Activated gamma-delta T cell treated with Interleukin-2 at 50 U/mL for 16 hours (primary cell): ENCODE results near the gene HCAR3.
"Not testable (repeated sequence)": the region's sequence is repeated elsewhere in the genome, so short reads cannot be mapped to it uniquely, and the experiment has no call there.

ENCODE experiments used
- DNase-seq: peaks from one replicate; pipeline ENCODE4 v3.0.0-alpha.2; 2020

The HCAR3 gene

DNA sequence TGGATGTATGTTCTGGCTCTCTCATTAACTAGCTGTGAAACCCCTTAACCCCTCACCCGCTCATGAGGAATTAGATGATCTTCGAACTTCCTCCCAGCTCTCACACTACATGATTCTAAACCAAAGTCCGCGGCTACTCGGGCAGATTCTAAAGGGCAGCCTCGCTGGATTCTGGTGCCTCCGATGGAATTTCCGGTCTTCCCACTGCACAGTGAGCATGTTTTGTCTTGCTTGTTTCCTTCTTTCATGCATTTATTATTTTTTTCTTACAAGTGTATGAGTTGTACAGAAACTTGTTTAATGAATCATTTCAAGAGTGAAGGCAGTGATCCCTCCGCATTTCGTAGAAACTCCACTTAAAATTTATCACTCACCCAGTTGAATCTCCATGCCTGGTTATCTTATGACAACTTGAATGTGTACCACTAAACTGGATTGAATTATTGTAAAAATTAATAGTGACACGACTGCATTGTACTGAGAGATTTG is 4.5 kb upstream of the HCAR3 start:
- DNase-seq = no peak

DNA sequence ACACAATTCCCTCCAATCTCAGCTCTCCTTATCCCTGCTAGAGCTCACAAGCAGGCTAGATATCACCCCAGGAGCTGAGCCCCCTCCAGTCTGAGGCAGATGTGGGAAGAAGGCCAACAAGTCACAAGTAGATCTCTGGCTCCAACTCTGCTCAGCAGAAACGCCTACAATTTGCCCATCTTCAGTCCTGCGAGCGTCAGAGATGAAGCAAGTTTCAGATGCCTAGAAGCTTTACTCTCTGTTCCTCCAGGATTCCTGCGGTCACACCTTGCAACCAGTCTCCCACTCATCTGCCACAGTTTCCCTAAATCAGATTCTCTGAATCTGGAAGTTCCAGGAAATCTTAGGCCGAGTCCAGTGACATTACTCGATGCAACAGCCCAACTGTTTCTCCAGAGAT is 1.4 kb downstream of the HCAR3 start:
- not testable (repeated sequence) for DNase-seq

DNA sequence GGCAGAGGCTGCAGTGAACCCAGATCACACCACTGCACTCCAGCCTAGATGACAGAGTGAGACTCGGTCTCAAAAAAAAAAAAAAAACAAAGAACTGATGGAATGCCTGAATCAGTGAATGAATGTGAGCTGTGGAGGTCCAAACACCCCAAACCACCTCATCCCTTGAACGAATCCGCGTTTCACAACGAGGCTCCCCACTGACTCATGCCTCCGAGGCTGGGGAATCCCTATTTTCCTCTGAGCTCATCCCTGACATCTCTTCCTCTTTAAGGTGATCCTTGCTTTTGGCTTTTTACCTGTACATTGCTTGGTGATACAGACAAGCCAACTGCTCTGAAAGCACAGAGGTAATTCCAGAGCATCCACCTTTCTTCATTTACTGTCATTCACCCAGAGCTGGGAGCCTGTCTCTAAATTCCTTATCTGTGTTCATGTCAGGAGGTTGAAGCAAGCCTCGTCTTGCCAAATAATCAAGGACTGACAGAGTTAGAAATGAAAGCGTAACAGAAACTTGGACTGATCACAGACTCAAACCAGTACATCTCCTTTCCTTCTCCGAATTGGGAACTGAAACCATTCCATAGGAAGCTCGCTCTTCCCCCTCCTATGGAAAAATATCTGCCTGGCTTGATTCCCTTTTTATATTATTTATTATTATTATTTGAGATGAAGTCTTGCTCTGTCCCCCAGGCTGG is 3.0 kb downstream of the HCAR3 start:
- not testable (repeated sequence) for DNase-seq

DNA sequence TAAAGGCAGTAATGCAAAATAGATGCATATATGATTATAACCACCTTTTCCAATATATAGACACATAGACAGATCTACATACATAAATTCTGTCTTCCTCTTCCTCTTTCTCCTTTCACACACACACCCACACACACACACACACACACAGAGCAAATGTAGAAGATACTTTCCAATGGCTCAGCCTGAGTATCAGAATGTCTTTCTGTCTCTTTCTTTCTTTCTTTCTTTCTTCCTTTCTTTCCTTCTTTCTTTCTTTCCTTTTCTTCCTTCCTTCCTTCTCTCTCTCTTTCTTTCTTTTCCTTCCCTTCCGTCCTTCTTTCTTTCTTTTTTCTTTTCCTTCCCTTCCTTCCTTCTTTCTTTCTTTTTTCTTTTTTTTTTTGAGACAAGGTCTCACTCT is 5.3 kb downstream of the HCAR3 start:
- DNase-seq = not testable (repeated sequence)

DNA sequence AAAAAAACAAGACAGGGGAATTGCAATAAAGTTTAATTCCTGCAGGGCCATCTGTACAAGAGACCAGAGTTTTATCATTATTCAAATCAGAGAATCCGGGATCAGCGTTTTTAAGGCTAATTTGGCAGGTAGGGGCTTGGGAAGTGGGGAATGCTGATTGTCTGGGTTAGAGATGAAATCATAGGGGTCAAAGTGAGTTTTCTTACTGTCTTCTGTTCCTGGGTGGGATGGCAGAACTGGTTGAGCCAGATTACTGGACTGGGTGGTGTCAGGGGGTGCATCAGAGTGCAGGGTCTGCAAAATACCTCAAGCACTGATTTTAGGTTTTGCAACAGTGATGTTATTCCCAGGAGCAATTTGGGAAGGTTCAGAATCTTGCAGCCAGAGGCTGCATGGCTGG is 6.3 kb downstream of the HCAR3 start:
- DNase-seq = not testable (repeated sequence)

DNA sequence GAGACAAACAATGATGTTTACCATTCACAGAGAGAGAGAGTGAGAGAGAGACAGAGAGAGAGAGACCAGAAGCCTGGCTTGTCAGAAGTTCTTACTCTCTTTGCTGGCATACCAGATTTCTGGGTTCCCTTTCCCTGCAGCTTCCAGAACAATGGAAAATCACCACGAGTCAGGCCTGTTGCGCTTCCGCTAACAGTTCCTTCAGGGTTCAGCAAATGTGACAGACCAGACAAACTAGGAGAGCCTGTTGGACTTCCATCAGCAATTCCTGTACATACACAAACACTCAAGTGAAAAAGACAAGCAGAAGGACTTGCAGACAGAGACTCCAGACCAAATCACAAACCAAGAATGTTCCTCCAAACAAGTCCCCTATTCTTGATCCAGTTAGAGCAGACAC is 7.3 kb downstream of the HCAR3 start:
- not testable (repeated sequence) for DNase-seq

DNA sequence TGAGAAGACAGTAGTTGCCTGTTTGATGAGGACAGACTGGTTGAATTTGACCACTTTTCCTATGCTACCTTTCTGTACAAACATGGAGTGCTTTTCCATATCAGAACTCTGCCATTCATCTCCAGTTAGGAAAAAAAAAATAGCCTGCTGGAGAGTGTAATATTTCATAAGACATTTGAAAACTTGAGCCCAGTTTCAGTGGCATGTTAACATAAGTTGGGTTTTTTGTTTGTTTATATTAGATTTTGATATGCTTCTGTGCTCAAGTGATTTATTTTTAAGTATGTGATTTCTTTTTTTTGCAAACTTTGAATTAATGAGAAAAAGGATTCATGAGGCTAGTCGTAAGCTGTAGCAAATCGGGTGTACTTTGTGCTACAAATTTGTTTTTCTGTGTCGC is 12.8 kb downstream of the HCAR3 start:
- DNase-seq = not testable (repeated sequence)

DNA sequence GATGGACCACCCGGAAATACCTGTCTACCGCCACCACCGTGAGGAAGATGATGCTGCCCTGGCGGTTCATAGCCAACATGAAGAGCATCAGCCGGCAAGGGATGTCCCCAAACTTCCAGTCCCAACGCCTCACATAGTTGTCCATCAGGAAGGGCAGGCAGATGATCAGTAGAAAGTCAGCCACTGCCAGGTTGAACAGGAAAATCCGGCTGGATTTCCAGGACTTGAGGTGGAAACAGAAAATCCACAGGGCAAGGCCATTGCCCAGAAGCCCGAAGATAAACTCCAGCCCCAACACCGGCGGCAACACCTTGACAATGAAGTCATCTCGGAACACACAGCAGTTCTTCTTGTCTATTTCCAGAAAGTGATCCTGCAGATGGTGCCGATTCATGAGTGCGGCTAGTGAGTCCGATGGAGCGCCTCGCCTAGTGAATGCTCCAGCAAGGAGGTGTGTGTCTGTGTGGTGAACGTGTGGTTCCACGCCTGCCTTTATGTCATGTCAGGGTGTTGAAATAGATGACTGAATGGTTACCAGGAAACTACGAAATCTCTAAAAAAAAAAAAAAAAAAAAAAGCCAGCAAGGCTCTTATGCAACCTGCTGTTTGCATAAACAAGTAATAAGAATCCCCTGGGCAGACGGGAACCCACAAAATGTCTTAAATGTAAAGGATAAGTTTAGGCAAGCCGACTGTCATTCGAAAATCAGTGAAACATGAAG is 13.6 kb downstream of the HCAR3 start, which contains the start of gene HCAR2:
TSS of gene HCAR2 (minus strand) at position 468 of the 722 bp plus-strand sequence. CDS start at position 394, 74 bp downstream.
- DNase-seq = not testable (repeated sequence)

DNA sequence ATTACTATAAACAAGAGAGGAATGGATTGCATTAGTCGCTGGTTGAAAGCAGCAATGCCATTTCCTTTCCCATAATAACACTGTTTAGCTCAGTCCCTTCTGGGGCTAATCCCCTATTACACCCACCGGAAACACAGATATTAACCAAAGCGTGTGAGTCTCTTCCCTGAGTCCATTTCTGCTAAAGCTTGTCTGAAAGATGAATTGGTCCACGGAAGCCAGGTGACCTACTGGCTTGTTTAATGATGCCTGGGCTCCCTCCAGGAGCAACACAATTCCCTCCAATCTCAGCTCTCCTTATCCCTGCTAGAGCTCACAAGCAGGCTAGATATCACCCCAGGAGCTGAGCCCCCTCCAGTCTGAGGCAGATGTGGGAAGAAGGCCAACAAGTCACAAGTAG is 15.1 kb downstream of the HCAR3 start:
- not testable (repeated sequence) for DNase-seq

DNA sequence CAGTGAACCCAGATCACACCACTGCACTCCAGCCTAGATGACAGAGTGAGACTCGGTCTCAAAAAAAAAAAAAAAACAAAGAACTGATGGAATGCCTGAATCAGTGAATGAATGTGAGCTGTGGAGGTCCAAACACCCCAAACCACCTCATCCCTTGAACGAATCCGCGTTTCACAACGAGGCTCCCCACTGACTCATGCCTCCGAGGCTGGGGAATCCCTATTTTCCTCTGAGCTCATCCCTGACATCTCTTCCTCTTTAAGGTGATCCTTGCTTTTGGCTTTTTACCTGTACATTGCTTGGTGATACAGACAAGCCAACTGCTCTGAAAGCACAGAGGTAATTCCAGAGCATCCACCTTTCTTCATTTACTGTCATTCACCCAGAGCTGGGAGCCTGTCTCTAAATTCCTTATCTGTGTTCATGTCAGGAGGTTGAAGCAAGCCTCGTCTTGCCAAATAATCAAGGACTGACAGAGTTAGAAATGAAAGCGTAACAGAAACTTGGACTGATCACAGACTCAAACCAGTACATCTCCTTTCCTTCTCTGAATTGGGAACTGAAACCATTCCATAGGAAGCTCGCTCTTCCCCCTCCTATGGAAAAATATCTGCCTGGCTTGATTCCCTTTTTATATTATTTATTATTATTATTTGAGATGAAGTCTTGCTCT is 16.4 kb downstream of the HCAR3 start:
- not testable (repeated sequence) for DNase-seq

DNA sequence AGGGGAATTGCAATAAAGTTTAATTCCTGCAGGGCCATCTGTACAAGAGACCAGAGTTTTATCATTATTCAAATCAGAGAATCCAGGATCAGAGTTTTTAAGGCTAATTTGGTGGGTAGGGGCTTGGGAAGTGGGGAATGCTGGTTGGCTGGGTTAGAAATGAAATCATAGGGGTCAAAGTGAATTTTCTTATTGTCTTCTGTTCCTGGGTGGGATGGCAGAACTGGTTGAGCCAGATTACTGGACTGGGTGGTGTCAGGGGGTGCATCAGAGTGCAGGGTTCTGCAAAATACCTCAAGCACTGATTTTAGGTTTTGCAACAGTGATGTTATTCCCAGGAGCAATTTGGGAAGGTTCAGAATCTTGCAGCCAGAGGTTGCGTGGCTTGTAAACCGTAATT is 19.7 kb downstream of the HCAR3 start:
- not testable (repeated sequence) for DNase-seq

DNA sequence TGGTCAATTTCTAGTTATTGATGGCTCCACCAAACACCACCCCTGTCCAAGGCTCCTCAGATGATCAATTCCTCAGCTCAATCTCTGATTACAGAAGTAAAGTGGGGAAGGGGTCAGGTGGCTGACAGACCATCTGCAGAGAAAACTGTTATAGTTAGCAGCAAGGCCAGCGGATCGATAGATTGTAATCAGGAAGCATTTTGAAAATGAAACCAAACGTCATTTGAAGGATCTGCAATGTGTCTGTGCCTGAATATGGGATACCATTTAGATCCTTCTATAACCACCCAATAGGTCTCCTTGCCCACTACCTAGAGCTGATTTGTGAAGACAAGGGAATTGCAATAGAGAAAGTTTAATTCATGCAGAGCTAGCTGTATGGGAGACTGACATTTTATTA is 25.0 kb downstream of the HCAR3 start:
- DNase-seq = no peak

DNA sequence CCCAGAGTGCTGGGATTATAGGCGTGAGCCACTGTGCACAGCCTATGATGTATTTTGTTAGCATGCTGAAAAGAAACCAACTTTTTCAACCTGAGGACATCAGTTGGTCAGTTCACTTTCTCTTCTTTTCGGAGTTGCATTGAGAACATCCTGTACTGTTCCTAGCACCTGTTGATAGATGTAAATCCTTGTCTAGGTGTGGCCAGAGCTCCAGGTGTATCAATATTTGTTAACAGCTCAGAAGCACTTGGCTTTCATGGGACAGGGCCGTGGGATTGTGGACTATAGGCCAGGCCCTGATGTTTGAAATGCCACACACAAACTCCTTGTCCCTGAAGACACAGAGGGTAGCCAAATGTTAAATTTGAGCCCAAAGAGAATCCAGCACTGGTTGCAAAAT is 28.3 kb downstream of the HCAR3 start:
- no peak for DNase-seq

DNA sequence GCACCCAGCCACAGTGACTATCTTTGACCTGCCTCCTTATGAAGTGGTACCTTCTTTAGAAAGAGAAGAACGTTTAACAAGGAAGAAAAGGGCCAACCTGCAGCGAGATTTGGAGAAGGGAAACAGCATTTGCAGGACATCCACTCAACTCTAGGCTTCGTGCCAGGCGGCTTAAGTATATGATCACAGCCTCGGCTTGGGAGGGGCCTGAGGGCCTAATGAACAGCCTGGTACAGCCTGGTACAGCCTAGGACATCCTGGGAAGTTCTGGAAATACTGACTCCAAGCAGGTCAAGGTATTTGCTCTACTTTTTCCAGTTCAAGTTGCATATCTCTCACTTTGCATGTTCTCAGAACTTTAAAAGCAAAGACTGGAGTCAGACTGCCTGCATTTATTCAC is 29.5 kb downstream of the HCAR3 start:
- no peak for DNase-seq

DNA sequence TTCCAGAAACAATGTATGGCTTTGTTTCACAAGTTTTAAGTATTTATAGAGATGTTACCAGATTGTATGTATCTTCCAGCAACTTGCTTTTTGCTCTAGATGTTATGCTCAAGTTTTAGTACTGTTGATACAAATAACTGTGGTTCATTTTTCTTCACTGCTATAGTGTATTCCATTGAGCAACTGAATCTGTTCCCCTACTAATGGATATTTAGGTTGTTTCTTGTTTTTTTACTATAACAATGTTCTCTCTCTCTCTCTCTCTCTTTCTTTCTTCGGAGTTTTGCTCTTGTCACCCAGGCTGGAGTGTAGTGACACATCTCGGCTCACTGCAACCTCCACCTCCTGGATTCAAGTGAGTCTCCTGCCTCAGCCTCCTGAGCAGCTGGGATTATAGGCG is 30.1 kb downstream of the HCAR3 start:
- DNase-seq = no peak

DNA sequence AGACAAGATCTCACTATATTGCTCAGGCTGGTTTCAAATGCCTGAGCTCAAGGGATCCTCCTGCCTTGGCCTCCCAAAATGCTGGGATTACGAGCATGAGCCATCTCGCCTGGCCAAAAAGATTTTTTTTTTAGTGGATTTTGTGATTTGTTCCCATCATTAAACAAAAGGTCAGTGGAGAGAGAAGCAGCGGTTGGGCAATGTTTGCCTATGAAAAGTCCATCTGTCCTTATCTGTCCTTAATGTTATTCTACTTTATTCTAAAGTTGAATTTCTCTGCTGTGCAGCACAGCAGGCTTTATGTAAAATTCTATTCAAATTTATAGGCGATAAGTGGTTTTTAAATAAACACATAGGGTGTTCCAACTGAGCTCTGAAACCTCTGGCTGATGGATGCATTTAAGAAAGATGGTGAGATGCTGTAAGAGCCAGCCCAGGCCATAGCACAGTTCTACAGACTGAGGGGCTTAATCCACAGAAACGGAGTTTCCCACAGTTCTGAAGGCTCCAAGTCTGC is 32.3 kb downstream of the HCAR3 start:
- no peak for DNase-seq

DNA sequence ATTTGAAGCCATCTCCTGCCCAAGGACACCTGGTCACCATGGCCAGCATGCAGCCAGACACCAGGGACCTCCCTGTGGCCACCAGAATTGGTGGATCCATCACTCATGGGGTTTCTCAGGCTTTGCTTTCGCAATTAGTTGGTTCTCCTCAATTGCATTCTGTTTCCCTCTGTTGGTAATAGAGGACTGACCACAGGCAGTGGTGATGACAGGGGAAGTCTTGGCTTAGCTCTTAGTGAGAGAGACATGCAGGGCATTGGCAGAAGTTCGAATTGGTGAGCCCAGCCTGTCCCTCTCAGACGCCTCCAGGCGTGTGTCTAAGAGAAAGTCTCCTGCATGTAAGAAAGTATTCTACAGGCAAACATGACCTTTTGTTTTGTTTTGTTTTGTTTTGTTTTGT is 34.8 kb downstream of the HCAR3 start:
- no peak for DNase-seq

DNA sequence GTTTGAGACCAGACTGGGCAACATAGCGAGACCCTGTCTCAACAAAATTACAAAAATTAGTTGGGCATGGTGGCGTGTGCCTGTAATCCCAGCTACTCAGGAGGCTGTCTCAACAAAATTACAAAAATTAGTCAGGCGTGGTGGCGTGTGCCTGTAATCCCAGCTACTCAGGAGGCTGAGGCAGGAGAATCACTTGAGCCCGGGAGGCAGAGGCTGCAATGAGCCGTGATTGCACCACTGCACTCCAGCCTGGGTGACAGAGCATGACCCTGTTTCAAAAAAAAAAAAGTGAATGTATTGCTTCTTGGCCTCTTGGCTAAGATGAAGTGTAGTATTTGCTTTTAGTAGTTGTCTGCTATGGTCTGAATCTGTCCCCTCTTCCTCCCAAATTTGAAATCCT is 35.6 kb downstream of the HCAR3 start:
- not testable (repeated sequence) for DNase-seq

DNA sequence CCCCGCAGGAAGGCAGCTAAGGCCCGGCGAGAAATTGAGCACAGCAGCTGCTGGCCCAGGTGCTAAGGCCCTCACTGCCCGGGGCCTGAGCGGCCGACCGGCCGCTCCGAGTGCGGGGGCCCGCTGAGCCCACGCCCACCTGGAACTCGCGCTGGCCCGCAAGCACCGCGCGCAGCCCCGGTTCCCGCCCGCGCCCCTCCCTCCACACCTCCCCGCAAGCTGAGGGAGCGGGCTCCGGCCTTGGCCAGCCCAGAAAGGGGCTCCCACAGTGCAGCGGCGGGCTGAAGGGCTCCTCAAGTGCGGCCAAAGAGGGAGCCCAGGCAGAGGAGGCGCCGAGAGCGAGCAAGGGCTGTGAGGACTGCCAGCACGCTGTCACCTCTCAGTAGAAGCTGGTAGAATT is 39.8 kb downstream of the HCAR3 start:
- DNase-seq = not testable (repeated sequence)

DNA sequence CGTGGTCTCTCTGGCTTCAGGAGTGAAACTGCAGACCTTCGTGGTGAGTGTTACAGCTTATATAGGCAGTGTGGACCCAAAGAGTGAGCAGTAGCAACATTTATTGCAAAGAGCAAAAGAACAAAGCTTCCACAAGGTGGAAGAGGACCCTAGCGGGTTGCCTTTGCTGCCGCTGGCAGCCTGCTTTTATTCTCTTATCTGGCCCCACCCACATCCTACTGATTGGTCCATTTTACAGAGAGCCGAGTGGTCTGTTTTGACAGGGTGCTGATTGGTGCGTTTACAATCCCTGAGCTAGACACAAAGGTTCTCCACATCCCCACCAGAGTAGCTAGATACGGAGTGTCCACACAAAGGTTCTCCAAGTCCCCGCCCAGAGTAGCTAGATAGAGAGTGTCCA is 40.6 kb downstream of the HCAR3 start:
- DNase-seq = not testable (repeated sequence)

DNA sequence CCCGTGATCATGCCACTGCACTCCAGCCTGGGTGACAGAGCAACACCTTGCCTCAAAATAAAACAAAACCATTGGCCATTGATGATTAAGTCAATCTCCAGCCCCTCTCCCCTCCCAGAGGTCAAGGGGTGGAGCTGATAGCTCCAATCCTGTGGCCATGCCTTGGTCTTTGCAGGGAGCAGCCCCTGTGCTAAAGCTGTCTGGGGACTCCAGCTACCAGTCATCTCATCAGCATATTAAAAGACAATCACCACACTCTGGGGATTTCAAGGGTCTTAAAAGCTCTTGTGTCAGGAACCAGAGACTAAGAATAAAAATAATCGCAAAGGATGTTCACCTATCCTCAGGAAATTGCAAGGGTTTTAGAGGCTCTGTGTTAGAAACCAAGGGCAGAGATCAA is 44.1 kb downstream of the HCAR3 start:
- DNase-seq = no peak

DNA sequence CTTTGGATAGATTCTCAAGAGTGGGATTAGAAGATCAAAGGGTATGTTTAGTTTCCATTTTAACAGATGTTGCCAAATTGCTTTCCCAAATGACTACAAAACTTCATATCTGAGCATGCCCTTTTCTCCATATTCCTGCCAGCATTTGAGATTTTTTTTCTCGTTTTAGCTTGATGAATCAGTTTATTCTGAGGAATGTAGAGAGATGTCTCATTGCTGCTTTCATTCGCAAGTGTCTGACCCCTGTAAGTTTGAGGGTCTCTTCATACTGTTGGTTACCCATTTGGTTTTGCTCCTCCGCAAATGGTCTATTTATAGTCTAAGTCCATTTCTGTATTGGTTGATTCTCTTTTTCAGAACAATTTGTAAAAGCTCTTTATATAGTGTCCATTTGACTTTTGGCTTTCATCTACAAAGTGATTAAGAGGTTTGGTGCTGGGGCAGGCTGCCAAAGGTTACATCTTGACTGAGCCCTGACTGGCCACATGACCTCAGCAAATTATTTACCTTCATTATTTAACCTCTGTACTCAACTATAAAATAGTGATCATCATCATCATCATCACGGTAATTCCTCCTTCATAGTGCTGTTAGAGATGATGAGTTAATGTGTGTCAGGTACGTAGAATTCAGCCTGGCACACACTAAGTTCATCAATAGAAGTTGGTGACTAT is 47.1 kb downstream of the HCAR3 start:
- DNase-seq = no peak

DNA sequence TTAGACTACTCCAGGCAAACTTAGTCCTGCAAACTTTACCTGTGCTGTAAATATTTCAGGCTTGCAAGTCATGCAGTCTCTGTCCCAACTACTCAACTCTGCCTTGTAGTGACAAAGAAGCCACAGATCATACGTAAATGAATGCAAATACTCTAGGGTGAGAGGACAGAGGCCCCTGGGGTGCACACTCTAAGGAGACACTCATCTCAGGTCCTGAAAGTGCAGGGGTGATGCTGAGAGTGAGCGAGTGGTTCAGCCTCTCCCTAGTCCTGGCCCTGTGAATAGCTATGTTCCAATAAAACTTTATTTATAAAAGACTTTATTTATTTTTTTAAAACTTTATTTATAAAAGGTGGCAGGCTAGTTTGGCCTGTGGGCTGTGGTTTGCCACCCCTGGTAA is 48.3 kb downstream of the HCAR3 start:
- DNase-seq = no peak
